Transverse colon (tissue), 4 donors: ENCODE measurements around the gene SOX8. TPM values are rescaled to one million over a fixed set of nuclear protein-coding genes. Genes with fewer than 3 reads are reported as not detected.

Experiments used
- DNase-seq: peaks from one replicate; pipeline ENCODE4 v3.0.0-alpha.2; 2019
- H3K27ac ChIP-seq, 4 donors: fragments of 200-600 bp; sonication (generic); 2 replicates each; pipeline ENCODE4 v1.5.1; 2016 to 2018; ENCODE audit warnings: inconsistent platforms in 4 of 4
- H3K27me3 ChIP-seq: fragments of 200-600 bp; sonication (generic); 2 replicates; pipeline ENCODE4 v1.5.1; 2017; ENCODE audit warnings: inconsistent platforms
- H3K36me3 ChIP-seq, 4 donors: fragments of 200-600 bp; sonication (generic); 2 replicates each; pipeline ENCODE4 v1.5.1; 2017 to 2019; ENCODE audit warnings: inconsistent platforms in 4 of 4
- H3K4me1 ChIP-seq, 4 donors: fragments of 200-600 bp; sonication (generic); 2 replicates each; pipeline ENCODE4 v1.5.1; 2017 to 2020; ENCODE audit warnings: inconsistent platforms in 4 of 4
- H3K4me3 ChIP-seq, 4 donors: fragments of 200-600 bp; sonication (generic); 1 replicate in 1 of 4; 2 replicates in 3 of 4; pipeline versions ENCODE4 v1.5.1 to v1.6.1; 2017 to 2019; ENCODE audit warnings: inconsistent platforms in 4 of 4
- H3K9me3 ChIP-seq, 2 donors: fragments of 200-600 bp; sonication (generic); 2 replicates each; pipeline ENCODE4 v1.5.1; 2017 to 2019; ENCODE audit warnings: inconsistent platforms in 2 of 2
- EP300 ChIP-seq: sonication (generic); formaldehyde crosslinking; IDR thresholded peaks from one replicate; pipeline ENCODE4 v1.6.1; 2017; ENCODE audit warnings: antibody characterized with exemption, low read depth
- POLR2A ChIP-seq: fragments of 450-650 bp; IDR thresholded peaks from one replicate; pipeline ENCODE4 v1.6.1; 2016; ENCODE audit warnings: antibody characterized with exemption, mild to moderate bottlenecking, moderate library complexity
- POLR2AphosphoS5 ChIP-seq, 3 donors: sonication (generic); formaldehyde crosslinking; IDR thresholded peaks; one replicate each; pipeline ENCODE4 v1.6.1; 2016; ENCODE audit warnings: antibody characterized with exemption in 3 of 3
- WGBS, 2 donors: methylation state at CpG; one replicate each; pipeline ENCODE4 v1.1.5; 2018; ENCODE audit warnings: low coverage in 1 of 2; 5-methylcytosine and 5-hydroxymethylcytosine counted together
- in situ Hi-C, 4 donors: fragments of 200-750 bp; cut with MboI; loops; one replicate each; pipeline versions ENCODE4 v1.15.0 to v1.15.1; 2017; ENCODE audit warnings: low sequenced_read_pairs in 3 of 4, low pct_ligation_motif_present in 1 of 4, low pct_unique_long_range_greater_than_20kb in 1 of 4
- intact Hi-C: fragments of 100-400 bp; cut with DNase I; formaldehyde crosslinking; loops from one replicate; pipeline ENCODE4 v1.15.1; 2023; ENCODE audit warnings: low total_unique reads
- total RNA-seq, 4 donors: library from RNA; depleted of rRNA; stranded (reverse); fragments of >200 nt; gene quantifications; one replicate each; pipeline ENCODE4 v1.1.0, GENCODE V29; 2016
- TF ChIP-seq, protein P1 (sequence below), 5 experiments: fragments of 200-600 bp in 3 of 5; fragments of 450-650 bp in 2 of 5; sonication (generic) in 3 of 5; IDR thresholded peaks; 1 replicate in 2 of 5; 2 replicates in 3 of 5; pipeline ENCODE4 v1.5.1; 2016 to 2017; ENCODE audit warnings: antibody characterized with exemption in 5 of 5, inconsistent platforms in 3 of 5, mild to moderate bottlenecking in 2 of 5, moderate library complexity in 1 of 5

The SOX8 gene
- total RNA-seq, 4 donors from 2014 or later: 0.37 to 1.9 (median 0.50) TPM

GRCh38 chr16:996681-997080 lies 15.1 kb downstream of the SOX8 start:
- in situ Hi-C loops (no loop called here), intact Hi-C loops (no loop called here)
- Histone ChIP-seq H3K9me3 (no peaks in the 10 kb centered on the region), H3K27ac (no peak overlapping the region), H3K27me3 (peaks cover 42% of the 10 kb centered on the region), H3K4me3 (no peak overlapping the region), H3K36me3 (no peaks in the 10 kb centered on the region), H3K4me1 (peaks cover 0 to 5% (median 2%) of the 10 kb centered on the region in 4 donors)
- no peak for DNase-seq
- WGBS, 2 donors: 59% methylated on average over 6 of the region's 6 CpGs; no CpG with 5 or more reads in 1 of the 2 donors
- TF ChIP-seq EP300 (no peak), POLR2AphosphoS5 (IDR thresholded peaks at IDR 0.05) (no peak), POLR2A (no peak)
- TF ChIP-seq, protein P1, sequence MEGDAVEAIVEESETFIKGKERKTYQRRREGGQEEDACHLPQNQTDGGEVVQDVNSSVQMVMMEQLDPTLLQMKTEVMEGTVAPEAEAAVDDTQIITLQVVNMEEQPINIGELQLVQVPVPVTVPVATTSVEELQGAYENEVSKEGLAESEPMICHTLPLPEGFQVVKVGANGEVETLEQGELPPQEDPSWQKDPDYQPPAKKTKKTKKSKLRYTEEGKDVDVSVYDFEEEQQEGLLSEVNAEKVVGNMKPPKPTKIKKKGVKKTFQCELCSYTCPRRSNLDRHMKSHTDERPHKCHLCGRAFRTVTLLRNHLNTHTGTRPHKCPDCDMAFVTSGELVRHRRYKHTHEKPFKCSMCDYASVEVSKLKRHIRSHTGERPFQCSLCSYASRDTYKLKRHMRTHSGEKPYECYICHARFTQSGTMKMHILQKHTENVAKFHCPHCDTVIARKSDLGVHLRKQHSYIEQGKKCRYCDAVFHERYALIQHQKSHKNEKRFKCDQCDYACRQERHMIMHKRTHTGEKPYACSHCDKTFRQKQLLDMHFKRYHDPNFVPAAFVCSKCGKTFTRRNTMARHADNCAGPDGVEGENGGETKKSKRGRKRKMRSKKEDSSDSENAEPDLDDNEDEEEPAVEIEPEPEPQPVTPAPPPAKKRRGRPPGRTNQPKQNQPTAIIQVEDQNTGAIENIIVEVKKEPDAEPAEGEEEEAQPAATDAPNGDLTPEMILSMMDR (IDR thresholded peaks at IDR 0.05): no peak

- WGBS, 2 donors: 9% methylated on average over 37 of the region's 39 CpGs; no CpG with 5 or more reads in 1 of the 2 donors
- in situ Hi-C loops: no loop called here
- Histone ChIP-seq H3K9me3 (no peaks in the 10 kb centered on the region), H3K27ac (no peak overlapping the region), H3K36me3 (no peaks in the 10 kb centered on the region), H3K27me3 (peaks cover 38% of the 10 kb centered on the region), H3K4me1 (peaks cover 0 to 6% (median 2%) of the 10 kb centered on the region in 4 donors), H3K4me3 (peak overlapping the region in 1 of 4 donors; percentile 7)
- intact Hi-C loops: no loop called here
- TF ChIP-seq POLR2AphosphoS5 (IDR thresholded peaks at IDR 0.05) (no peak), POLR2A (no peak), EP300 (no peak)
- TF ChIP-seq, protein P1 (IDR thresholded peaks at IDR 0.05): no peak
- DNase-seq: peak; percentile 26
Observed at GRCh38 chr16:997440-998051, 16.0 kb downstream of the SOX8 start.

- in situ Hi-C loops: no loop called here
- 60% methylated on average over 11 of the region's 11 CpGs; no CpG with 5 or more reads in 1 of the 2 donors for WGBS, 2 donors
- H3K4me3 ChIP-seq: no peak overlapping the region
Observed at GRCh38 chr16:998211-998610, 16.6 kb downstream of the SOX8 start.

GRCh38 chr16:998615-999014 lies 17.0 kb downstream of the SOX8 start:
- Histone ChIP-seq H3K4me1 (peaks cover 0 to 10% (median 4%) of the 10 kb centered on the region in 4 donors), H3K27me3 (peaks cover 38% of the 10 kb centered on the region), H3K4me3 (no peak overlapping the region), H3K27ac (no peak overlapping the region), H3K36me3 (no peaks in the 10 kb centered on the region), H3K9me3 (no peaks in the 10 kb centered on the region)
- no peak for DNase-seq
- TF ChIP-seq, protein P1 (IDR thresholded peaks at IDR 0.05): no peak
- TF ChIP-seq POLR2A (no peak), EP300 (no peak), POLR2AphosphoS5 (IDR thresholded peaks at IDR 0.05) (no peak)
- in situ Hi-C loops (no loop called here), intact Hi-C loops (no loop called here)
- WGBS, 2 donors: 81 to 90% methylated on average over 4 to 11 of the region's 11 CpGs

More at GRCh38 chr16:998211-998610, 16.6 kb downstream of the SOX8 start:
- no peak for TF ChIP-seq EP300
- TF ChIP-seq, protein P1 (IDR thresholded peaks at IDR 0.05): no peak
- TF ChIP-seq POLR2AphosphoS5 (IDR thresholded peaks at IDR 0.05): no peak
- no peak for TF ChIP-seq POLR2A
- Histone ChIP-seq H3K9me3 (no peaks in the 10 kb centered on the region), H3K36me3 (no peaks in the 10 kb centered on the region), H3K4me1 (peaks cover 0 to 10% (median 4%) of the 10 kb centered on the region in 4 donors), H3K27me3 (peaks cover 38% of the 10 kb centered on the region), H3K27ac (no peak overlapping the region)
- no peak for DNase-seq
- intact Hi-C loops: no loop called here
